Myocyte (in vitro differentiated cells): ENCODE results near the gene PIP4K2C. TPM values are rescaled to one million over a fixed set of nuclear protein-coding genes. Genes with fewer than 3 reads are reported as not detected.
"Not testable (repeated sequence)": the region's sequence is repeated elsewhere in the genome, so short reads cannot be mapped to it uniquely, and the experiment has no call there.

Source experiments
- DNase-seq: peaks from one replicate; pipeline ENCODE4 v3.0.0-alpha.2; 2012; ENCODE audit warnings: low read depth
- total RNA-seq: library from RNA; depleted of rRNA; stranded (reverse); fragments of >200 nt; gene quantifications from 2 replicates; pipeline ENCODE4 v1.2.3, GENCODE V29; 2014

Gene PIP4K2C
- total RNA-seq, 1 donor from 2014 or later, result 15.4 TPM

GRCh38 chr12:57632958-57633840 is 42.2 kb downstream of the PIP4K2C start, which contains the start of gene B4GALNT1:
Gene B4GALNT1 (minus strand): TSS chr12:57633201. CDS start chr12:57632132, 1,069 bp downstream.
- DNase-seq, result peak; percentile 59

GRCh38 chr12:57636731-57637130 is 45.7 kb downstream of the PIP4K2C start:
- DNase-seq, result not testable (repeated sequence)

DNA sequence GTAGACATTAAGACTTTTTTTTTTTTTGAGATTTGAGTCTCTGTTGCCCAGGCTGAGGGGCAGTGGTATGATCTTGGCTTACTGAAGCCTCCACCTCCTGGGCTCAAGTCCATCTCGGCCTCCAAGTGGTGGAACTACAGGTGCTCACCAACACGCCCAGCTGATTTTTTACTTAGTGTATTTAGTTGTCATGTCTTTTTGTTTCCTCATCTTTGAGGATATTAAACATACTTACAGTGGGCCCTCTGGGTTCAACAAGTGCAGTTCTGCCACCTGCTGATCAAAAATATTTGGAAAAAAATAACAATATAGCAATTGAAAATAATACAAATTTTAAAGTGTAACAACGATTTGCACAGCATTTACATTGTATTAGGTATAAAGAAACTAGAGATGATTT is 46.4 kb downstream of the PIP4K2C start:
- no peak for DNase-seq

GRCh38 chr12:57638096-57638495 is 47.1 kb downstream of the PIP4K2C start:
- DNase-seq, result no peak

DNA sequence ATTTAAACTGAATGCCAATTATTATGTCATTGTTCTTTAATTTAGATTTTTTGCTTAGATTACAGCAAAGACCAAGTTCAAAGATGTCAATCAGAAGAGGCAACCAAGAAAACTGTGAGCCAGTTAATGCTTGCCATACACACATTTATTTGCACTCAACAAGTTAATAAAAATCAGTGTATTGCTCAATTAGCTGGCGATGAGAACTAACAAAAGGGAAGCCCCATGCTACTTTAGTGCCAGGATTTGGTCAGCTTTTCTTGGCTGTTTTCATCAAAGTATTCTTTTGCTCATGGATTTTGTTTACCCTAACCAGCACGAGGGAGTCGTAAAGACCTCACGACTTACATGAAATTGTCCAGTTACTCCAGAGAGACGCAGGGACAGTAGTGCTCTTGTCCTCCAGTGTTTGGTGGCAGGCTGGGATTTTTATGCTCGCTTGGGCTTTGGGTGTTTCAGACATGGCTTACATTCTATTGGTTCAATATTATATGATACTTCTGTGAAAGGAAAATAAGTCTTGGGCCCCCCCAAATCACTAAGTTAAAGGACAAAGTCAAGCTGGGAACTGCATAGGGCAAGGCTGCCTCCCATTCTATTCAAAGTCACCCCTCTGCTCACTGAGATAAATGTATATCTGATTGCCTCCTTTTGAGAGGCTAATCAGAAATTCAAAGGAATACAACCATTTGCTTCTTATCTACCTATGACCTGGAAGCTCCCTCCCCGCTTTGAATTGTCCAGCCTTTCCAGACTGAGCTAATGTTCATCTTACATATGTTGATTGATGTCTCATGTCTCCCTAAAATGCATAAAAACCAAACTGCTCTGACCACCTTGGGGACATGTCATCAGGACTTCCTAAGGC is 49.4 kb downstream of the PIP4K2C start:
- no peak for DNase-seq

GRCh38 chr12:57641699-57642442 is 50.9 kb downstream of the PIP4K2C start:
- no peak for DNase-seq

- peak; percentile 34 for DNase-seq
Observed at GRCh38 chr12:57645990-57646658, 55.1 kb downstream of the PIP4K2C start.

DNA sequence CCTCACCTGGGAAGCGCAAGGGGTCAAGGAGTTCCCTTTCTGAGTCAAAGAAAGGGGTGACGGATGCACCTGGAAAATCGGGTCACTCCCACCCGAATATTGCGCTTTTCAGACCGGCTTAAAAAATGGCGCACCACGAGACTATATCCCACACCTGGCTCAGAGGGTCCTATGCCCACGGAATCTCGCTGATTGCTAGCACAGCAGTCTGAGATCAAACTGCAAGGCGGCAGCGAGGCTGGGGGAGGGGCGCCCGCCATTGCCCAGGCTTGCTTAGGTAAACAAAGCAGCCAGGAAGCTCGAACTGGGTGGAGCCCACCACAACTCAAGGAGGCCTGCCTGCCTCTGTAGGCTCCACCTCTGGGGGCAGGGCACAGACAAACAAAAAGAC is 55.7 kb downstream of the PIP4K2C start:
- not testable (repeated sequence) for DNase-seq

Other genes with a start within 250 kb of the PIP4K2C start
- gene R3HDM2, start 160.1 kb upstream of the PIP4K2C start, total RNA-seq, result 20.3 and 24.6 TPM in 2 replicates
- not detected in 2 replicates for gene INHBC, start 156.4 kb upstream of the PIP4K2C start, total RNA-seq
- 12.2 and 15.7 TPM in 2 replicates for gene INHBE, start 135.9 kb upstream of the PIP4K2C start, total RNA-seq
- gene GLI1, start 131.4 kb upstream of the PIP4K2C start, total RNA-seq, result 0.56 and 0.78 TPM in 2 replicates
- 9.8 and 14.7 TPM in 2 replicates for gene ARHGAP9, start 111.3 kb upstream of the PIP4K2C start, total RNA-seq
- gene MARS1, start 103.1 kb upstream of the PIP4K2C start, total RNA-seq, result 131 and 146 TPM in 2 replicates
- gene DDIT3, start 70.7 kb upstream of the PIP4K2C start, total RNA-seq, result 30.0 and 37.1 TPM in 2 replicates
- 6.3 and 8.2 TPM in 2 replicates for gene MBD6, start 68.4 kb upstream of the PIP4K2C start, total RNA-seq
- gene DCTN2, start 44.0 kb upstream of the PIP4K2C start, total RNA-seq, result 170 and 179 TPM in 2 replicates
- not detected in 2 replicates for gene KIF5A, start 41.1 kb upstream of the PIP4K2C start, total RNA-seq
- 22.1 and 22.5 TPM in 2 replicates for gene DTX3, start 13.6 kb downstream of the PIP4K2C start, total RNA-seq
- gene ARHGEF25, start 20.2 kb downstream of the PIP4K2C start, total RNA-seq, result 8.6 and 12.4 TPM in 2 replicates
- gene B4GALNT1, start 42.0 kb downstream of the PIP4K2C start, total RNA-seq, result 2.5 and 3.4 TPM in 2 replicates
- gene OS9, start 102.9 kb downstream of the PIP4K2C start, total RNA-seq, result 288 and 306 TPM in 2 replicates
- 9.8 and 30.2 TPM in 2 replicates for gene AGAP2, start 147.6 kb downstream of the PIP4K2C start, total RNA-seq
- gene TSPAN31, start 153.8 kb downstream of the PIP4K2C start, total RNA-seq, result 50.7 and 141 TPM in 2 replicates
- gene CDK4, start 161.1 kb downstream of the PIP4K2C start, total RNA-seq, result 175 and 180 TPM in 2 replicates
- gene MARCHF9, start 163.9 kb downstream of the PIP4K2C start, total RNA-seq, result 8.7 and 9.1 TPM in 2 replicates
- 1.2 TPM in 1 of 2 replicates, not detected in the other for gene CYP27B1, start 175.9 kb downstream of the PIP4K2C start, total RNA-seq
- gene METTL1, start 180.9 kb downstream of the PIP4K2C start, total RNA-seq, result 9.9 and 13.6 TPM in 2 replicates
- 2.7 and 3.1 TPM in 2 replicates for gene EEF1AKMT3, start 181.4 kb downstream of the PIP4K2C start, total RNA-seq
- 50.0 and 51.9 TPM in 2 replicates for gene TSFM, start 191.6 kb downstream of the PIP4K2C start, total RNA-seq
- gene AVIL, start 227.5 kb downstream of the PIP4K2C start, total RNA-seq, result 0.48 TPM in 1 of 2 replicates, not detected in the other